Neural progenitor cell (in vitro differentiated cells): Measurements from ENCODE around the gene GVQW3.

Source experiments
- EZH2 ChIP-seq: fragments of 200-600 bp; sonication (generic); IDR thresholded peaks from 2 replicates; pipeline ENCODE4 v1.6.1; 2017; ENCODE audit warnings: antibody characterized with exemption, mild to moderate bottlenecking, moderate library complexity
- EZH2phosphoT487 ChIP-seq: fragments of 200-600 bp; sonication (generic); IDR thresholded peaks from 2 replicates; pipeline ENCODE4 v1.6.1; 2017; ENCODE audit warnings: antibody characterized with exemption
- TF ChIP-seq, protein P1 (sequence below): fragments of 200-600 bp; sonication (generic); IDR thresholded peaks from 2 replicates; pipeline ENCODE4 v1.5.1; 2017; ENCODE audit warnings: antibody characterized with exemption, mild to moderate bottlenecking

DNA sequence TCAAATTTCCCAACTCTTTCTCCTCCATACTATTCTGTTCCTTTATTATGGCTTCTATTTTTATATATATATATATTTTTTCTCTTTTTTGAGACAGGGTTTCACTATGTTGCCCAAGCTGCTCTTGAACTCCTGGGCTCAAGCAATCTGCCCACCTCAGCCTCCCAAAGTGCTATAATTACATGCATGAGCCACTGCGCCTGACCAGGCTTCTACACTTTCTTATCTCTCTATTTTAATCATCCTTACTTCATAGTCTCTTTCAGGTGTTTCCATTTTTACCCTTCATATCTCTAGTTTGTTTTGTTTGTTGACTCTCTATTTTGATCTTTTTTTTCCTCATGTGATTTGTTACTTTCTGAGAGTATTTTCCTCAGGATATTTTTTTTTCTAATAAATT is 19.8 kb downstream of the GVQW3 start:
- TF ChIP-seq, protein P1, sequence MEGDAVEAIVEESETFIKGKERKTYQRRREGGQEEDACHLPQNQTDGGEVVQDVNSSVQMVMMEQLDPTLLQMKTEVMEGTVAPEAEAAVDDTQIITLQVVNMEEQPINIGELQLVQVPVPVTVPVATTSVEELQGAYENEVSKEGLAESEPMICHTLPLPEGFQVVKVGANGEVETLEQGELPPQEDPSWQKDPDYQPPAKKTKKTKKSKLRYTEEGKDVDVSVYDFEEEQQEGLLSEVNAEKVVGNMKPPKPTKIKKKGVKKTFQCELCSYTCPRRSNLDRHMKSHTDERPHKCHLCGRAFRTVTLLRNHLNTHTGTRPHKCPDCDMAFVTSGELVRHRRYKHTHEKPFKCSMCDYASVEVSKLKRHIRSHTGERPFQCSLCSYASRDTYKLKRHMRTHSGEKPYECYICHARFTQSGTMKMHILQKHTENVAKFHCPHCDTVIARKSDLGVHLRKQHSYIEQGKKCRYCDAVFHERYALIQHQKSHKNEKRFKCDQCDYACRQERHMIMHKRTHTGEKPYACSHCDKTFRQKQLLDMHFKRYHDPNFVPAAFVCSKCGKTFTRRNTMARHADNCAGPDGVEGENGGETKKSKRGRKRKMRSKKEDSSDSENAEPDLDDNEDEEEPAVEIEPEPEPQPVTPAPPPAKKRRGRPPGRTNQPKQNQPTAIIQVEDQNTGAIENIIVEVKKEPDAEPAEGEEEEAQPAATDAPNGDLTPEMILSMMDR = no peak
- TF ChIP-seq EZH2phosphoT487 (no peak), EZH2 (no peak)
